LHCN-M2 (cell line): Measurements from ENCODE around the gene JPT2. TPM values are rescaled to one million over a fixed set of nuclear protein-coding genes. Genes with fewer than 3 reads are reported as not detected.

Experiments used
- total RNA-seq: library from RNA; depleted of rRNA; stranded (reverse); fragments of >200 nt; gene quantifications from 2 replicates; pipeline ENCODE4 v1.2.3, GENCODE V29; 2014; rRNA removed

Gene JPT2
- total RNA-seq, 1 experiment from 2014 or later: 59.1 TPM

Other genes starting within 250 kb of the JPT2 start
- gene PERCC1, start 247.2 kb upstream of the JPT2 start, total RNA-seq: not detected in 2 replicates
- 0.06 TPM in 2 replicates for gene CCDC154, start 233.7 kb upstream of the JPT2 start, total RNA-seq
- gene CLCN7, start 203.3 kb upstream of the JPT2 start, total RNA-seq: 42.8 and 55.6 TPM in 2 replicates
- gene PTX4, start 189.3 kb upstream of the JPT2 start, total RNA-seq: not detected in 2 replicates
- 30.3 and 32.9 TPM in 2 replicates for gene TELO2, start 184.9 kb upstream of the JPT2 start, total RNA-seq
- not detected in 2 replicates for gene TMEM204, start 144.6 kb upstream of the JPT2 start, total RNA-seq
- gene IFT140, start 66.2 kb upstream of the JPT2 start, total RNA-seq: 9.9 and 18.3 TPM in 2 replicates
- 6.9 and 7.9 TPM in 2 replicates for gene CRAMP1, start 65.9 kb upstream of the JPT2 start, total RNA-seq
- gene MAPK8IP3, start 27.9 kb downstream of the JPT2 start, total RNA-seq: 45.9 and 55.4 TPM in 2 replicates
- 50.9 and 53.5 TPM in 2 replicates for gene NME3, start 93.3 kb downstream of the JPT2 start, total RNA-seq
- 13.7 and 17.4 TPM in 2 replicates for gene EME2, start 94.5 kb downstream of the JPT2 start, total RNA-seq
- 132 and 155 TPM in 2 replicates for gene MRPS34, start 94.9 kb downstream of the JPT2 start, total RNA-seq
- 24.2 and 27.2 TPM in 2 replicates for gene SPSB3, start 104.3 kb downstream of the JPT2 start, total RNA-seq
- 145 and 213 TPM in 2 replicates for gene NUBP2, start 104.7 kb downstream of the JPT2 start, total RNA-seq
- not detected in 2 replicates for gene IGFALS, start 115.4 kb downstream of the JPT2 start, total RNA-seq
- gene HAGH, start 148.5 kb downstream of the JPT2 start, total RNA-seq: 35.4 and 45.2 TPM in 2 replicates
- 58.8 and 64.9 TPM in 2 replicates for gene FAHD1, start 148.9 kb downstream of the JPT2 start, total RNA-seq
- gene MEIOB, start 193.9 kb downstream of the JPT2 start, total RNA-seq: not detected in 2 replicates
- not detected in 2 replicates for gene HS3ST6, start 240.1 kb downstream of the JPT2 start, total RNA-seq